HFFc6 (cell line): ENCODE measurements around the gene PTPRQ. TPM values are rescaled to one million over a fixed set of nuclear protein-coding genes. Genes with fewer than 3 reads are reported as not detected.
"Not testable (repeated sequence)": the region's sequence is repeated elsewhere in the genome, so short reads cannot be mapped to it uniquely, and the experiment has no call there.

Experiments used
- DNase-seq: peaks from one replicate; pipeline ENCODE4 v3.0.0-alpha.2; 2018
- H3K27ac Mint-ChIP-seq: 2 replicates; pipeline ENCODE4 v1.8.0; 2020; ENCODE audit warnings: mild to moderate bottlenecking, mixed read lengths
- H3K27me3 Mint-ChIP-seq: 2 replicates; pipeline ENCODE4 v1.8.0; 2021; ENCODE audit warnings: mild to moderate bottlenecking, moderate library complexity, mixed read lengths; ENCODE audit not compliant: insufficient read depth
- H3K36me3 Mint-ChIP-seq: 2 replicates; pipeline ENCODE4 v1.8.0; 2021; ENCODE audit warnings: low read depth, mixed read lengths
- H3K4me1 Mint-ChIP-seq: 2 replicates; pipeline ENCODE4 v1.8.0; 2020; ENCODE audit warnings: low read depth, mixed read lengths
- H3K4me3 Mint-ChIP-seq: 2 replicates; pipeline ENCODE4 v1.8.0; 2020; ENCODE audit warnings: mild to moderate bottlenecking, moderate library complexity, mixed read lengths
- H3K9me3 Mint-ChIP-seq: 2 replicates; pipeline ENCODE4 v1.8.0; 2020; ENCODE audit warnings: mild to moderate bottlenecking, mixed read lengths
- CTCF ChIP-seq: fragments of 200-600 bp; sonication (generic); IDR thresholded peaks from 2 replicates; pipeline ENCODE4 v1.5.0; 2021; ENCODE audit warnings: antibody characterized with exemption, mild to moderate bottlenecking
- total RNA-seq, 6 experiments: library from RNA; stranded (reverse); fragmentation: NEBNext Ultra II Directional; extraction: Animal tissue kit (Norgen Biotek cat#: 25700); gene quantifications; 2 replicates in 1 of 6; 3 replicates in 5 of 6; pipeline ENCODE4 v1.2.3, GENCODE V29; 2021

The PTPRQ gene
- total RNA-seq, 6 experiments from 2014 or later: 2.6 to 4.1 (median 3.5) TPM

- TF ChIP-seq CTCF: no peak
- H3K27ac Mint-ChIP-seq: peak overlapping the region; percentile 73
- DNase-seq: peak; percentile 18
These were observed 1.2 kb downstream of the PTPRQ start for GRCh38 chr12:80445083-80445793.

DNA sequence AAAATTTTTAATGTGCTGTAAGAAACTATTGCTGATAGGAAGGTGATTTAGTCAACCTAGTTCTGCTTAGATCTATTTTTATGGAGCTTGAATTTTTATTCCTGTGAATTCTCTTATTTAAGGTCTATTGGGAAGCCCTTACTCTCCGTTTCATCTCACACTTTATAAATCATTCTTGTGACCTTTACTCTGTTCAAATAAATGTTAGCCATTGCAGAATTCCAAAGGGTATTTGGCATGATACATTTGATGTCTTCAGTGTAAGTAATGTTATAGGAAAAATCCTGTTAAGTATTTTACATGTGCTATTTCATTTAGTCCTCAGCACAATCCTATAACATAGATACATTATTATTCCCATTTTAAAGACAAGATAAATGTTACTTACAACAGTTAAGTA lies 12.5 kb downstream of the PTPRQ start:
- Mint-ChIP-seq H3K27me3 (no peaks in the 10 kb centered on the region), H3K4me1 (no peaks in the 10 kb centered on the region), H3K4me3 (no peak overlapping the region), H3K27ac (no peak overlapping the region), H3K36me3 (peaks cover 7% of the 10 kb centered on the region), H3K9me3 (peaks cover 16% of the 10 kb centered on the region)
- no peak for DNase-seq
- no peak for TF ChIP-seq CTCF

More at GRCh38 chr12:80445083-80445793, 1.2 kb downstream of the PTPRQ start:
- Mint-ChIP-seq H3K9me3 (peaks cover 19% of the 10 kb centered on the region), H3K27me3 (no peaks in the 10 kb centered on the region), H3K4me3 (peak overlapping the region; percentile 81), H3K4me1 (peaks cover 74% of the 10 kb centered on the region), H3K36me3 (peaks cover 34% of the 10 kb centered on the region)

DNA sequence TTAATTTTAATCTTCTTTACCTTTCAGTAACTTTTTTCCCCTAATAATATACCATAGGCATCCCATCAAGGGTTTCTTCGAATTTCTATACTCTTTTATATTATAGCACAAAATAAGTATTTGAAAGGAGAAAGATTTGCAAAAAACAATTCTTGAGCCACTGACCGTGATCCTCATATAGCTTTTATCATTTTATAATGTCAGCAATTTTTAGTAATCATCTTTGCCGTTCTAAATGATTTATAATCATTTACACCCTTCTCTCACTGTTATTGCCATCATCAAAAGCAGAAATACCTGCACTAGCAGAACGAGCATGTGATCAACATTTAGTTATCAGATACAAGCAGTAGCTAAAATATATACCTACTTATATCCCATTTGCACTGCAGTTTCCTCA lies 16.9 kb downstream of the PTPRQ start:
- H3K9me3 Mint-ChIP-seq: peaks cover 14% of the 10 kb centered on the region
- no peaks in the 10 kb centered on the region for H3K4me1 Mint-ChIP-seq
- no peak overlapping the region for H3K27ac Mint-ChIP-seq
- no peaks in the 10 kb centered on the region for H3K27me3 Mint-ChIP-seq
- no peak for DNase-seq
- peaks cover 6% of the 10 kb centered on the region for H3K36me3 Mint-ChIP-seq
- no peak for TF ChIP-seq CTCF
- no peak overlapping the region for H3K4me3 Mint-ChIP-seq

DNA sequence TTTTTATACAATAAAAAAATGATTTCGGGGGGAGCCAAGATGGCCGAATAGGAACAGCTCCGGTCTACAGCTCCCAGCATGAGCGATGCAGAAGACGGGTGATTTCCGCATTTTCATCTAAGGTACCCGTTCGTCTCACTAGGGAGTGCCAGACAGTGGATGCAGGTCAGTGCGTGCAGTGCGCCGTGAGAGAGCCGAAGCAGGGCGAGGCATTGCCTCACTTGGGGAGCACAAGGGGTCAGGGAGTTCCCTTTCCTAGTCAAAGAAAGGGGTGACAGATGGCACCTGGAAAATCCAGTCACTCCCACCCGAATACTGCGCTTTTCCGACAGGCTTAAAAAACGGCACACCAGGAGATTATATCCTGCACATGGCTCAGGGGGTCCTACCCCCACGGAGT lies 17.8 kb downstream of the PTPRQ start:
- not testable (repeated sequence) for H3K36me3 Mint-ChIP-seq, H3K4me3 Mint-ChIP-seq, H3K27ac Mint-ChIP-seq, H3K4me1 Mint-ChIP-seq, H3K27me3 Mint-ChIP-seq, DNase-seq
- peaks cover 16% of the 10 kb centered on the region for H3K9me3 Mint-ChIP-seq

DNA sequence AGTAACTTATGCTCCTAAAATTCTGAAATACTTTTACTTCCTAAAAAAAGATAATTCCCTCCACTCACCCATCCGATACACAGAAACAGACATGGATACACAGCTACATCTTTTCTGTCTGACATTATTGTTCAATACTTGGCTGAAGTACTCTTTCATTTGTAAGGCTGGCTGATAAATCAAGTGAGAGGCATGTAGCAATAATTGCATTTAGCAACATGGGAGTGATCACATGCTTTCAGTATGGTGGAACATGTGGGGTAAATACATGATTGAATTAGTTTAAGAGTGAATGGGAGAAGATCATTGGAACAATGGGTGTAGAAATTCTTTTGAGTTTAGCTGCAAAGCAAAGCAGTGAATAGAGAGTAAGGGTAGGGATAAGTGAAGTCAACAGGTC lies 25.6 kb downstream of the PTPRQ start:
- H3K27me3 Mint-ChIP-seq: no peaks in the 10 kb centered on the region
- H3K4me1 Mint-ChIP-seq: peaks cover 31% of the 10 kb centered on the region
- no peak overlapping the region for H3K4me3 Mint-ChIP-seq
- peaks cover 7% of the 10 kb centered on the region; the same call in 1 of the 2 replicates for H3K9me3 Mint-ChIP-seq
- H3K36me3 Mint-ChIP-seq: no peaks in the 10 kb centered on the region
- no peak for DNase-seq
- no peak for TF ChIP-seq CTCF
- H3K27ac Mint-ChIP-seq: no peak overlapping the region

- Mint-ChIP-seq H3K4me3 (no peak overlapping the region), H3K27ac (no peak overlapping the region), H3K36me3 (no peaks in the 10 kb centered on the region), H3K9me3 (peaks cover 7% of the 10 kb centered on the region; the same call in 1 of the 2 replicates), H3K27me3 (no peaks in the 10 kb centered on the region), H3K4me1 (peaks cover 32% of the 10 kb centered on the region)
- TF ChIP-seq CTCF: no peak
- DNase-seq: no peak
These were observed 26.4 kb downstream of the PTPRQ start for GRCh38 chr12:80470403-80470802.
